RKO (cell line): Measurements from ENCODE around the gene ATG9B.

Experiments
- DNase-seq: peaks from one replicate; pipeline ENCODE4 v3.0.0-alpha.2; 2016; ENCODE audit warnings: low spot score

ATG9B gene

DNA sequence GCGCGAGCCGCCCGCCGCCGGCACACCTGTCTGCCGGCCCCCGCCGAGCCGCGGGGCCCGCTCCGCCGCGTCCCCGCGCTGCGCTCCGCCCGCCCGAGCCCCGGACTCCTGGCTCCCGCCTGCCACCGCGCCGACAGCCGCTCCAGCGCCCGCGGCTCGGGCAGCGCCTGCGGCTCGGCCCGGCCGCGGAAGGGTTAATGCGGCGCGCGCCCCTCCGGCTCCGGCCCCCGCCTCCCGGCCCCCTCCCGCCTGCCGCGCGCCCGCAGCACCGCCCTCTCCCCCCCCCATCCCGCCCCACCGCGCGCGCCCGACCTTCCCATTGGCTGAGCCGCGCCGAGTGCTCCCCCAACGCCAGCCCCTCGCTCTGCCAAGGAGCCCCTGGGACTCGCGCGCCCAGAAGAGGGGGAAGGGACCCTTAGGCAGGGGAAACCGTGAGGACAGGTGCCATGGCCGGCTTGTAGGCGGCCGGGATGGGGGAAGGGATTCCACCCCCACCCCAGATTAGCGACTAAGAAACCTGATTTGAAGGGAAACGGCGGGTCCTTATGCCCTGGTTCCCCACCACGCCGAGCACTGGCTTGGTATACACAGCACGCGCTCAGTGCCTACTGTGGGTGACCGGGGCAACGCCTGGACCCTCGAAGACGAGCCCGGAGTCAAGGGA, 46.0 kb downstream of the ATG9B start, which contains the start of gene KCNH2:
KCNH2 (minus strand) TSS at position 196 of the 664 bp plus-strand sequence. CDS start 408 bp downstream, outside the sequence.
- peak; percentile 75 for DNase-seq

DNA sequence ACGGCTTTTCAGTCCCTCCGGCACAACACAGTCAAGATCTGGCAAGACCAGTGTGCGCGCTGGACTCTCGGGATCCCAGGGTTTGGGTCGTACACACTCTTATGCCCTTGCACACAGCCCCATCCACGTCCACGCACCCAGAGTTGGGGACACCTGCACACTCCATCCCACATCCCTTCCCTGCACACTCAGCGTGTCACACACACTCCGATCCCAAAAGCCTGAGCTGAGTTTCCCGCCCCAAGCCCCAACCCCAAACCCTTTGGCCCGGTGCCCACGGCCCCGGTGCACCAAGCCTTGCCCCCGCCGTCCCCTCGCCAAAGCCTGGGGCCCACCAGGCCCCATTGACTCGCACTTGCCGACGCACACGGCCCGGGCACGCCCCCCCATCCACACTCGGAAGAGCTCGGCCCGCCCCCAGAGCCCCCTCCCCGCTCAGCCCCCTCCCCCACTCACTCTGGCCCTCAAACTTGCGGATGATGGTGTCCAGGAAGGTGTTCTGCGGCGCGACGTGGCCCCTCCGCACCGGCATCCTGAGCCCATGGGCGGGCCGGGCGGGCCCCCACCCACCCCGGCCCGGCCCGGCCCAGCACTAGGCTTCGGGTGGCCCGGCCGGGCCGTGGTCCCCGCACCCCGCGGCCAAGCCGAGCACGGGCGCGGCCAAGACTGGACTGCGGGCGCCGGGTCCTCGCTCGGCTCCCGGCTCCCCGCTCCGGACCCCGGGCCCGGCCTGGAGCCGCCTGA, 46.7 kb downstream of the ATG9B start:
- no peak for DNase-seq

DNA sequence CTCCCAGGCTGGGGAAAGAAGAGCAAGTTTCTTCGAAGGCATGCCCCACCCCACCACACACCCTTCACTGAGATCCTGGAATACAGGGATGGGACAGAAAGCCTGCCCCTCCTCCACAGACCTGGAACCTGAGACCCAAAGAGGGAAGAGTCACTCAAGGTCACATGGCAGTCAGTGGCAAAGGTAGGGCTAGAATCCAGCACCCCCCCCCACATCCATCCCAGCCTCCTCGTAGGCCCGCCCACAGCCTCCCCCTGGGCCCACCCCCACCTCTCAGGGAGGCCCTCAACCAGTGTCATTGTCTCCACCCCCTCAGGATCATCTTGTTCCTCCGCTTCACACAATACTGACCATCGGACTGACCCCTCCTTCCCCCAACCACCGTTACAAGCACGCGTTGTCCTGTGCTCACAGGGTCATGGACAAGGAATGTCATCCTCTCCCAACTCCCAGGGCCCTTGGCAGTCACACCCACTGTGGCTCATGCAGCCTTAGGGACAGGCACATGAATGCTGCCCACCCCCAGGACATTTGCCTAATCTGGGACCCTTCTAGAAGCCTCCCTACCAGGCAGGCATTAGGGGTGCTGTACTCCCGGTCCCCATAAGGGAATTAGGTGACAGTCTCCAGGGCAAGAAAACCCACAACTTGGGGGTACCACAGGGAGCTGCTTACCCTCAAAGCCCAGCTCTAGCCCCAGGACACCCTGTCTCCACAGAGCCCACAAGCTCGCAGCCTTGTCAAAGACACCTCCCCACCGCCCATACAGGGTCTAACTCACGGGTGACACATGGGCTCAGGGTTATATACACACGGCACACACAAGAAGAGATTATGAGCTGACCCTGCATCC, 47.5 kb downstream of the ATG9B start:
- DNase-seq: peak; percentile 64

DNA sequence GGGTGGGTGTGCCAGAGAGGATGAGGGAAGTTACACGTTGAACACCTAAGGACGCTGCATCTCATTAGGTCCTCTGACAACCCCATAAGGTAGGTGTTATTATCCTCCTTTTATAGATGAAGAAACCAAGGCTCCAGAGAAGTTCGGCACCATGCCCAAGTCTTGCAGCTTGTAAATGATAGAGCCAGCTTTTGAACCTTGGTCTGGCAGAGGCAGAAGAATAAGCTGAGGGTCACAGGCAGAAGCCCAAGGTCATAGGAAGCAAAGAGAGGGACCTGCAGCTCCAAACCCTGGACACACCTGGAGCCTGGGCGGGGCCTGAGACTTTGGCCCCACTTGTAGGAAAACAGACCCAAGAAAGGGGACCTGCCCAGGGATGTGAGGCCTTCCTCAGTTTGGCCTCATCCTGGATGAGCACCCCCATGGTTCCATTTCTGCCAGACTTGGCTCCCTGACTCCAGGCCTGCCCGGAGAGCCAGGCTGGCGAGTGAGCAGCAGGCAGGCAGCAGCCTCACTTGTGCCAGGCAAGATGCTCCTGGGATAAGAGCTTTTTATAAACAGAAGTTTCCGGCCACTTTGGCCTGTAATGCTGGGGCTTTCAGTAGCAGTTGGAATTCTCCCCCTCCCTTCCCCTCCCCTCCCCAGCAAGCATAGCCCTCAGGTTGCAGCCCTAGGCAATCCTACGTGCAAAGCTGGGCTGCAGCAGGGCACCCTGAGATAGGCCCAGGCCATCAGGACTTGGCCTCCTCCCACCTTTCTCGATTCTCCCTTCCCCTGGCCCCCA, 48.6 kb downstream of the ATG9B start:
- DNase-seq: no peak

DNA sequence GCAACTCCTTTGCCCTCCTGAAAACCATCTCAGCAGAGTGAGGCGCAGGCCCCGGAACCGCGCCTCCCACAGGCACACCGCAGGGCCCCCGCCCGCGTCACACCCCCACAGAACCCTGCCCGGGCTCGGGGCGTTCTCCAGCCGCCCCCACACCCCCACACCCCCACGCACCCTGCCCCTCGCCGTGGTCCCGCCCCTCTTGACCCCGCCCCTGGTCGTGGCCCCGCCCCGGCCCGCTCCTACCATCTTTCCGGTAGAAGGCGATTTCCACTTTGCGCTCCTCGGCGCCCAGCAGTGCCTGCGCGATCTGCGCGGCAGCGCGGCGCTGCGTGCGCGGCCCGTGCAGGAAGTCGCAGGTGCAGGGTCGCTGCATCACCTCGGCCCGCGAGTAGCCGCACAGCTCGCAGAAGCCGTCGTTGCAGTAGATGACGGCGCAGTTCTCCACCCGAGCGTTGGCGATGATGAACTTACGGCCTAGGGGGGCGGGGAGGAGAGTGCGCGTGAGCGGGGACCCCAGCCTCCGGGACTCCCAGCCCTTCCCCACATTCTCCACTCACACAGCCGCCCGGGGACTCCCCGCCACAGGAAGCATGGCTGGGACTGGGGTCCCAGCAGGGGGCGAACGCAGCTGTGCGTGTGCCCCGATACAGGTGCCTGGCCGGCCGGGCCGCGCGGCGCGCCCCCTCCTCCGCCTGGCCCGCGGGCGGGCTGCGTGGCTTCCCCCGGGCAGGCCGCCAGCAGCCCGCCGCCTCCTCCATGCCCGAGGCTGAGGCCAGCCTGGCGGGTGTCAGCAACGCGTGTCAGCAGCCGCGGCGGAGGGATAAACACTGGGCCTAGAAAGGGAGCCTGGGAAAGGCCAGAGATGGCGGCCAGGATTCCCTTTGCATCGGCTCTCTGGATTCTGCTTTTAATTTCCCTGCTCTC, 49.6 kb downstream of the ATG9B start:
- peak; percentile 79 for DNase-seq

DNA sequence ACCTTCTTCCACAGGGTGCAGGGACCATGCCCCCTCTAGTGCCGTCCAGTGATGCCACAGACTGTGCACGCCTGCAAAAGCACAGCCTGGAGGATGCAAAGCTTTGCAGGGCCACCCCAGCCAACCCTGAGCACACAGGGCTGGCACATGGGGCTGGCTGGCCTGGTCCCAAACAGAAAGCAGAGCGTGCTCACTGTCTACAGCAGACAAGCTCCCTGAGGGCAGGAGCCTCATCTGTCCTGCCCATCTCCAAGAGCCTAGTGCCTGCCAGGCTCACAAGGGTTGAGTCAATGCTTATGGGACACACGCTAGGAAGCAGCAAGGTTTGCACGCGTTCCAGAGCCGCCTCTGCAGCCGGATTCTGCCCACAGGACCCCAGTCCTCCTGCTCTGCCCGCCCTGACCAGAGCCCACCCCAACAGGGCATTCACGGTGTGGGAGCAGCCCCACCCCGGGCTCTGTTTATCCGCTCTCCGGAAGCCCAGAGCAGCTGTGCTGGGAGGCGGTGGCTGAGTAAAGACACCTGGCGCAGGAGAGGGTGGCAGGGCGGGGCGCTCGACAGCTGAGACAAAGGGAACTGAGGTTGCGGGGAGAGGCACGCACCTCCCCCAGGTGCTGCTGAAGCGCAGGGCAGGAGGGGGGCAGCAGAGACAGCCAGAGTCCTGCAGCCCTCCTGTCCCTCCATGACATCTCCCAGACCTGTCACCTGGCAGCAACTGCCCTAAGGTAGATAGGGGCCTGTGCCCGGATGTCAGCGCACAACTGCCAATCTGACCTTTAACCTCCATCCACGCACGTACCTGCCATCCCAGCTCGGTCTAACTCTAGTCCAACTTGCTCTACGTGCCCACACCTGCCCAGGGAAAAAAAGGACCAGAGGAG, 50.5 kb downstream of the ATG9B start:
- DNase-seq: no peak

DNA sequence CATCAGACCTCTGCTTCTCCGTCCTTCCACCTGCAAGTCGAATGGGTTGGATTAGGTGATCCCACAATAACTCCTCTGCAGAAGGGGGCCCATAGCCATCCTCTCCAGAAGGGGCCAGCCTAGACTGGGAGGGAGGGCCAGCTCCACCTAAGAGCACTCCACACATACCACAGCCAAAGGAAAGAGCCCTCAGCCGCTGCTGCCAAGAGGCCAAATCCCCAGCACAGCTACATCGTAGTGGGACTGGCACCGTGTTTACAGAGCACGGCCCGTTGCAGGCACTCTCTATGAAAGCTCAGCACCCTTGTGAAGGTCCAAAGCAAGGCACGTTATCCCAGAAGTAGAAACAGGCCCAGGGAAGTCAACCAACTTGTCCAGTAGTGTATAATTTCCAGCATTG, 51.6 kb downstream of the ATG9B start:
- DNase-seq: no peak

DNA sequence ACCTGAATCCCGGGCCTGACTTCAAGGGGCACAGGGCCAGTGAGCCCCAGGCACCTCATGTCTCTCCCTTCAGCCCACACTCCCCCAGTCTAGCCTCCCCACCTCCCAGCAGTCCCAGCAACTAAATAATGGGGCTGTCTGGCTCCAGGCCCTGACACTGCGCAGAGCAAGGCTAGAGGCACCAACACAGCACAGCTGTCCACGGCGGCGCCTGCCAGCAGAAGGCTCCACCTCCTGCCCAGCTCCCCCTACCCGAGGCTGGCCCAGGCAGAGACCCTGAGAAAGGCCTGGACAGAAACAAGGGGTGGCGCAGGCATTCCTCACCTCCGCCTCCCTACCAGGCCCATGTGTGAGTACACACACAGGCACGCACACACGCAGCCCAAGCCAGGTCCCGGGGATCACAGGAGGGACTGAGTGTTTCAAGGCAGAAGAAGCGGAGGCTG, 52.2 kb downstream of the ATG9B start:
- no peak for DNase-seq

DNA sequence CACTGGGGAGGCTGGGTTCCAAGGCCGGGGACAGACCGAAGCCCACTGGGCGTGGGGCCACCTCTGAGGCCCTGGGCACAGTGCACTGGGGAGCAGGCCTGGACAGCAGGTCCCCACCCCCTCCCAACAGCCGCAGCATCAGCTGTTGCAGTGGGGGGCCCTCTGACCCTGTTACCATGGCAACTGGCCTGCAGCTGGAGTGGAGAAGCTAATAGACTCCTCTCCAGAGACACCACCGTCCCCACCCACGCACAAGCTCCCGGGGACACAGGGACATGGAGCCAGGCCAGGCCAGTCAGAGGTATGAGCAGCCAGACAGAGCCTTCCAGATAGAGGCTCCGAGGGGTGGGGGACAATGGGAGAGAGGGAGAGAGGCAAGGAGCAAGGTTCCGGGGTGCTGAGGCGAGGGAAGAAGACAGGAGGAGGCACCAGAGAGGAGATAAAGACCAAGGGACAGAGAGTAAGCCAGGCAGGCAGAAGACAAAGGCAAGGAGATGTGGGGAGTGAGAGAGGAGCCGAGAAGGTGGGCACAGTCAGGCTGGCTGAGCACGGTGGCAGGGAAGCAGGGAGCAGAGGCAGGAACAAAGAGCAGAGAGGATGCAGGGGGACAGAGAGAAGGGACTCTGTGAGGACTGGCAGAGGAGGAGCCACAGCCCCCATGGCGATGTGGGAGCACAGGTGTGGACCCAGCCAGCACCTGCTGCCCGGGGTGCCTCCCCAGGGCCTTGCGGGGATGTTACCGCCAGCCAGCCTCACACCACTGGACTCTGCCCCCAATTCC, 52.9 kb downstream of the ATG9B start:
- DNase-seq: no peak

DNA sequence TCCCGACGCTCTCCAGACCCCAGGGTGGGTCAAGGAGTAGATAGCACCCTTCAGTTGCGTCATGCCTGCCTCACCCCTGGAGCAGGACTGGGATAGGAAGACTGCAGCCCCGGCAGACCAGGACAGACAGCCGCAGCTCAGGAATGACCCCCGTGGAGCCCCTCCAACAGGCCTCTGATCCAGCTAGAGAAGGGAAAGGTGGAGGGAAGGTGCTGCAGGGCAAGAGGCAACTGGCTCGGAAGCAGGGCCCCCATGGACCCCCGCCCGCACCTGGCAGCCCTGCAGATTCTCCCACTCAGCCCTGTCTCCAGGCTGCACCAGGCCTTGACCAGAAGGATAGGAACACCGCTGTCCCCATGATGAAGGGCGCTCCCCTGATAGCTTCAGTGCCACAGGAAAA, 53.9 kb downstream of the ATG9B start:
- no peak for DNase-seq

DNA sequence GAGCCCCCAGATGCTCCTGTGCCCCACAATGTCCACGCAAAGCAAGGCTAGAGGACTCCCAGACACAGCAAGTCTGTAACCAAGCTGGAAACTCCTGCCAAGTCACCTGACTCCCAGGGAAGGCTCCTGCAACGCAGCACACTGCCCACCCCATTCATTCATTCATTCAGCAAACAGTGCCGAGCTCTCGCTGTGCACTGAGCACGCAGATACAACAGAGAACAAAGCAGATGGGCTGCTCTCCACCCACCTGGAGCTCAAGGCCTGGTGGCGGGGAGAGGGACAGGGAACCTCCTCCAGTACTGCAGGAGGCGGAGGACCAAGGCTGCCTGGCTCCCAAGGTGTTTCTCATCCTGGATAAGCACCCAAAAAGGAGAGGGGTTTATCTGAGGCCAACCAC, 54.8 kb downstream of the ATG9B start:
- DNase-seq: no peak

DNA sequence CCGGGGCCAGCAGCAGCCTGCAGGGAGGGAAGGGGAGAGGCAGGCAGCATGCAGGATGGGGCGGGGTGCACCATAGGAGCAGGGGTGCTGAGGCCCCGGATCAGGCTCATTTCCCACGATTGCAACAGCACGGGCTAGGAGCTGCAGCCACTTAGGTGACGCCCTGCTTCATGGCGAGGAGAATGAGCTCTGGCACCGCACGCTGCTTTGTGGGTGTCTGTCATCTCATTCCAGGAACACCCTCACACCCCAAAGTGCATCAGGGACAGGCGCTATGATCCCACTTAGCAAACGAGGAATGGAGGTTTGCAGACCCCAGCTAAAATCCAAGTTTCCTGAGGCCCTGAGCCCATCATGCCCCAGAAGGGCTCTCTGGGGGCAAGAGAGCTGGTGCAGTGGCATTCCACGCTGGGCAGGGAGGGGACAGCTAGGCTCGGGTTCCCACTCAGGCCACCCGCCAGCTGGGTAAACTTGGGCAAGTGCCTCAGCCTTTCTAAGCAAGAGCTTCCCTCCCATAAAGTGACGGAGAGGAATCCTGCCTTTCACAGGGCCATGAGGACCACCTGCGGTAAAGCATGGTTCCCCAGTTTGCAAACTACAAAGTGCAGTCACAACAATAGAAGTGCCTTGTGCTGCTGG, 55.4 kb downstream of the ATG9B start:
- DNase-seq: no peak

DNA sequence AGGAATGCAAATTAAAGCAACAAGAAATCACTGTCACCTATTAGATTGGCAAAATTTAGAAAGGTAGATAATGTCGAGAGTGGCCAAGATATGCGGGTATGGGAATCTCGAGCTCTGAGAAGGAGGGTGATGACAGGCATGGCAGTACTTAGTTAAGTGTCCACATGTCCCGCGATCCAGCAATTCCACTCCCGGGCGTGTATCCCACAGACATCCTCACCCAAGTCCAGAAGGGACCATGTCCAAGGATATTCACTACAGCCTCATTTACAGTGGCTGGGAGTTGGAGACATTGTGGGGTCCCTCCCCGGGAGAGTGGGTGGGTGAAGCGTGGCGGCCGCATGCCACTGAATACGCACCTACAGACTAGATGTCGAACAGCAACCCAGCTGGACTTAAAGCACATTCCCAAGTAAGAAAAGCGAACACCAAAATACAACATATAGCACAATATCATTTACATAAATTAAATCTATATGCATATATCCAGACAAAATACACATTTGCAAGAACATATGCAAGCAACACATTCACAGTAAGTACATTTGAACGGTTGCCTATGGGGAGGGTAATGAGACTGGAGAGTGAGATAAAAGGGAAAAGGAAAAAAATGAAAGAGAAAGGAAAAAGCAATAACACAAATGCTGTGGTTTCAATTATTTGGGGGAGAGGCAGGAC, 56.1 kb downstream of the ATG9B start:
- DNase-seq: no peak

DNA sequence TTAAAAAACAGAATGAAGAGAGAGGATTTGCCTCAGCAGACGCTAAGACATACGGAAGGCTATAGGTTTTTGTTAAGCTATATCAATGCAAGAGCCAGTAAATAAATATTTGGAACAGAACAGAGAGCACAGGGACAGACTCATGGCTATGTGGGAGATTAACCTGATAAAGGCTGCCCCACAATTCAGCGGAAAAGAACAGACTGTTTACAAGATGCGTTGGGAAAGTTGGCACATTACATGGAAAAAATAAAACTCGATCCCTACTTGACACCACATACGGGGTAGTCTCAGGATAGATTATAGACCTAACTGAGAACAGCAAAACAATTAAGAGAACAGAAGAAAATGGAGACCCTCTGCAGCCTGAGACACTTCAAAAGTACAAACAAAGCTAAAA, 56.9 kb downstream of the ATG9B start:
- DNase-seq: no peak

DNA sequence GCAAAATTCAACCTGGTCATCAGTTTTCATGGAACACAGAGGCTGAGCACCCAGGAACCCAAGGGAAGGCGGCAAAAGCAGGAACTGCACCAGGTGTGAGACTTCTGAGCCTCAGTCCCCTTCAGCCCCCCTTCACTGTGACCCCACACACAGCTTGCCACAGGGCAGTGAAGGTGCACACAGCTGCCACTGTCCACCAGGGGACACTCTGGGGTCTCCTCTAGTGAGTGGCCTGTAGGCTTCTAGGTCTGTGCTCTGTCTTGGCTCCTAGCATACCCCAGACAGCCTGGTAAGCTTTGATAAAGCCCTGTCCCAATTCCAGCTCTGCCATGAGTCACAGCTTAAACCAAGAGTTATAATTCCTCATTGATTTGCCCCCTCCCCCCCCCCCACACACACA, 58.3 kb downstream of the ATG9B start:
- no peak for DNase-seq

DNA sequence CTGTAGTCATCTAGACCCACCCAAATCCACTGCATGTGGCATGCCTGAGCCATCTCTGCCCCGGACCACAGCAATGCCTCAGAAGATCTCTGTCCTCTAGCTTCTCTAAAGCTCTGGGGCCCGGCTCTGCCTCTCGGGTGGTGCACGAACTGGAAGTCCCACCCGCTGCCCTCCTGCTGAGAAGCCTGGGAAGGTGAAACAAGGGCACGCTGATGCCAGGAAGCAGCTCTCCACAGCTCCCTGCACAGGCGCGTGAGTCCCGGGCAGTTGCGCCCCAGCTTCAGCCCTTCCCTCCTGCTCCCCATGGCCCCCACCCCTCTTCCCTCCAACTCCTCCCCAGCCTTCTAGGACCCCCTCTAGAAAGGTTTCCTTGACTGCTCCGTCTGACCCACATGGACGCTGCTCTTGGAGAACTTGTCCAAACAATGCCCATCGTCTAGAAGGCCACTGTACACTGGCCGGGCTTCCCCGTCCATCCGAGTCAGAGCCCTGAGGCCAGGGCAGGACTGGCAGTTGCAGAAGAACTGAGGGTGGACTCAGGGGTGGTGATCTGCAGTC, 58.9 kb downstream of the ATG9B start:
- DNase-seq: no peak
